ENCODE measurements around the gene CRABP1.

CRABP1 gene

GRCh38 chr15:78319588-78319987, 20.6 kb upstream of the CRABP1 start:
- no peak for DNase-seq

GRCh38 chr15:78320183-78320582, 20.0 kb upstream of the CRABP1 start:
- DNase-seq: no peak

GRCh38 chr15:78321041-78321570, 19.0 kb upstream of the CRABP1 start:
- no peak for DNase-seq

- no peak for DNase-seq
Measured at GRCh38 chr15:78321786-78322185, 18.4 kb upstream of the CRABP1 start.

- DNase-seq: peak; percentile 56
Measured at GRCh38 chr15:78322243-78322642, 17.9 kb upstream of the CRABP1 start.

- no peak for DNase-seq
Measured at GRCh38 chr15:78322724-78323521, 17.2 kb upstream of the CRABP1 start.

GRCh38 chr15:78323693-78324092, 16.5 kb upstream of the CRABP1 start:
- no peak for DNase-seq

GRCh38 chr15:78324144-78324543, 16.0 kb upstream of the CRABP1 start:
- no peak for DNase-seq

GRCh38 chr15:78325092-78325843, 14.9 kb upstream of the CRABP1 start:
- no peak for DNase-seq

GRCh38 chr15:78327466-78327865, 12.7 kb upstream of the CRABP1 start:
- no peak for DNase-seq

GRCh38 chr15:78329625-78330024, 10.5 kb upstream of the CRABP1 start:
- DNase-seq: no peak

GRCh38 chr15:78334845-78335244, 5.3 kb upstream of the CRABP1 start:
- no peak for DNase-seq

GRCh38 chr15:78335985-78336384, 4.2 kb upstream of the CRABP1 start:
- DNase-seq: no peak

- DNase-seq: no peak
Measured at GRCh38 chr15:78338781-78339180, 1.4 kb upstream of the CRABP1 start.

GRCh38 chr15:78339559-78339958, 594 bp upstream of the CRABP1 start:
- DNase-seq: no peak

GRCh38 chr15:78341057-78341987, 1.2 kb downstream of the CRABP1 start:
- DNase-seq: no peak

- no peak for DNase-seq
Measured at GRCh38 chr15:78342021-78342420, 1.9 kb downstream of the CRABP1 start.

GRCh38 chr15:78343276-78344060, 3.3 kb downstream of the CRABP1 start:
- DNase-seq: no peak

GRCh38 chr15:78345396-78346125, 5.4 kb downstream of the CRABP1 start:
- DNase-seq: no peak

GRCh38 chr15:78347586-78348543, 7.7 kb downstream of the CRABP1 start:
- DNase-seq: peak; percentile 34
